Mesothelial cell of epicardium (in vitro differentiated cells): Measurements from ENCODE around the gene EML4. TPM values are rescaled to one million over a fixed set of nuclear protein-coding genes. Genes with fewer than 3 reads are reported as not detected.

Experiments
- DNase-seq, 2 experiments: peaks; one replicate each; pipeline ENCODE4 v3.0.0; 2021; ENCODE audit warnings: low spot score in 2 of 2; ENCODE audit not compliant: unreplicated experiment in 2 of 2
- H3K27ac Mint-ChIP-seq: 2 replicates; pipeline ENCODE4 v1.8.0; 2021; ENCODE audit warnings: mixed read lengths
- H3K27me3 Mint-ChIP-seq: 2 replicates; pipeline ENCODE4 v1.8.0; 2021; ENCODE audit warnings: low read depth, mixed read lengths
- H3K36me3 Mint-ChIP-seq: 2 replicates; pipeline ENCODE4 v1.8.0; 2021; ENCODE audit warnings: mixed read lengths
- H3K4me1 Mint-ChIP-seq: 2 replicates; pipeline ENCODE4 v1.8.0; 2021; ENCODE audit warnings: mixed read lengths
- H3K4me3 Mint-ChIP-seq: 2 replicates; pipeline ENCODE4 v1.8.0; 2021; ENCODE audit warnings: mild to moderate bottlenecking, moderate library complexity, mixed read lengths
- H3K9me3 Mint-ChIP-seq: 2 replicates; pipeline ENCODE4 v1.8.0; 2021; ENCODE audit warnings: mixed read lengths
- total RNA-seq: library from RNA; stranded (reverse); gene quantifications from 3 replicates; pipeline ENCODE4 v1.2.1, GENCODE V29; 2021
- TF ChIP-seq, protein P1 (sequence below): fragments of 200-600 bp; sonication (generic); IDR thresholded peaks from one replicate; pipeline ENCODE4 v1.5.0; 2021; ENCODE audit warnings: antibody characterized with exemption; ENCODE audit not compliant: unreplicated experiment

Gene EML4
- total RNA-seq, 1 donor from 2014 or later: 95.6 TPM

DNA sequence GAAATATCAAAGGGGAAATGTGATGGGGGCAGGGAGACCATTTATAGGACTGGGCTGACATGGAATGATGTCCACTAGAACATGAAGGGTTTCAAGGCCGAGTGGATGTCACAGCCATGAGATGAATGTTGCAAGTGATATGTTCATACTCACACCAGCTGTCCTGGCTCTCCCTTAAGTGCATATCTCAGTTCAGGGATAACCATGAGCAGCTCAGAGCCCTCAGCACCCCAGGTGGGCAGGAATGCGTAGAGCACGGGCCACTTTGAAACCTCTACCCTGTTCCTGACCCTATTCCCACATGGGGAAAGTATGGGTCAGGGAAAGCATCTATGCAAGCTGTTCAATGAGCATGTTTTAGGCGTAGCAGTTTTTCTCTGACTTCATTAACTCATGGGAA, 12.4 kb upstream of the EML4 start:
- Mint-ChIP-seq H3K36me3 (no peaks in the 10 kb centered on the region), H3K4me1 (peaks cover 5% of the 10 kb centered on the region), H3K4me3 (no peak overlapping the region), H3K27me3 (no peaks in the 10 kb centered on the region), H3K9me3 (peaks cover under 1% of the 10 kb centered on the region), H3K27ac (no peak overlapping the region)
- no peak for DNase-seq
- TF ChIP-seq, protein P1, sequence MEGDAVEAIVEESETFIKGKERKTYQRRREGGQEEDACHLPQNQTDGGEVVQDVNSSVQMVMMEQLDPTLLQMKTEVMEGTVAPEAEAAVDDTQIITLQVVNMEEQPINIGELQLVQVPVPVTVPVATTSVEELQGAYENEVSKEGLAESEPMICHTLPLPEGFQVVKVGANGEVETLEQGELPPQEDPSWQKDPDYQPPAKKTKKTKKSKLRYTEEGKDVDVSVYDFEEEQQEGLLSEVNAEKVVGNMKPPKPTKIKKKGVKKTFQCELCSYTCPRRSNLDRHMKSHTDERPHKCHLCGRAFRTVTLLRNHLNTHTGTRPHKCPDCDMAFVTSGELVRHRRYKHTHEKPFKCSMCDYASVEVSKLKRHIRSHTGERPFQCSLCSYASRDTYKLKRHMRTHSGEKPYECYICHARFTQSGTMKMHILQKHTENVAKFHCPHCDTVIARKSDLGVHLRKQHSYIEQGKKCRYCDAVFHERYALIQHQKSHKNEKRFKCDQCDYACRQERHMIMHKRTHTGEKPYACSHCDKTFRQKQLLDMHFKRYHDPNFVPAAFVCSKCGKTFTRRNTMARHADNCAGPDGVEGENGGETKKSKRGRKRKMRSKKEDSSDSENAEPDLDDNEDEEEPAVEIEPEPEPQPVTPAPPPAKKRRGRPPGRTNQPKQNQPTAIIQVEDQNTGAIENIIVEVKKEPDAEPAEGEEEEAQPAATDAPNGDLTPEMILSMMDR: no peak

DNA sequence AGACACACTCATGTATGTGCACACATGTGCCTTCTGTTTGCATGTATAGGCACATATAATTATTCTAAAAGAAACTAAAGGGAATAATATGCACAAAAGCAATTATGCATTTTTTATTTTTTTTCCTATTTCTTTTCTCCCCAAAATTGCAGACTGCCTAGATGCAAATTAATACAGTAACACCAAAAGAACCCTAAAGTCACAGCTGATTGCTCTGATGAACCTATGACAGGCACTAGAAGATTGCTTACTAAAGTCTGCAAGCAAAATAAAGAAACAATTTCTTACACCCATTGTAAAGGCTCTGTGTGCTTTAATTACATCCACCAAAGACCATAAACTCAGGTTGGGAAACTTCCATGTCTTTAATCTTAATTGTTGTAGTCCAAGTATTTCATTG, 7.7 kb upstream of the EML4 start:
- TF ChIP-seq, protein P1: no peak
- no peaks in the 10 kb centered on the region for H3K27me3 Mint-ChIP-seq
- H3K27ac Mint-ChIP-seq: no peak overlapping the region
- DNase-seq: no peak
- no peaks in the 10 kb centered on the region for H3K36me3 Mint-ChIP-seq
- H3K9me3 Mint-ChIP-seq: no peaks in the 10 kb centered on the region
- peaks cover 24% of the 10 kb centered on the region for H3K4me1 Mint-ChIP-seq
- H3K4me3 Mint-ChIP-seq: no peak overlapping the region

DNA sequence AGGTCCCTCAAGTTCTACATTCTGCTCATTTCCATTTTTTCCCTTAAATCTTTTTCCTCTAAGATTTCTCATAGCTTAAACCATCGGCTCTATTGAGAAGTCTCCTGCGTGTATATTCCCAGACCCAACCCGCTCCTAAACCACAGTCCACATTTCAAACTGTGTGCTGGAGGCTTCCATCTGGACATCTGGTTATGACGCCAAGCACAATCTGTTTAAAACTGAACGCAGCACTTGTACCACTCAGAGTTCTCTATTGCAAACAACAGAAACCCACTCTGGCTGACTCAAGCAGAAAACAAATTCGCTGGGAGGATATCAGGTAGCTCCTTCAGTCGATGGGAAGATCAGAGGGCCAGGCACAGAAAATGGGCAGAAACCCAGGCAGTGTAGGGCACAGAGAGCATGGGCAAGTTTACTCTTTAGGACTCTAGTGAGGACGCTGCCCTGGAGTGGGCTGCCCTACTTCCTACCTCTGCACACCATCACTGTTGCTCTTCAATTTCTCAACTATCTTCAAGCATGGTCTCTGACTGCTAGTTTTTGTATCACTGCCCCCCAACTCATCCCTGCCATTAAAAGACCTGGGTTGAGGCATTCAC, 5.6 kb upstream of the EML4 start:
- H3K36me3 Mint-ChIP-seq: no peaks in the 10 kb centered on the region
- H3K27ac Mint-ChIP-seq: peak overlapping the region; percentile 13
- peaks cover 37% of the 10 kb centered on the region for H3K4me1 Mint-ChIP-seq
- TF ChIP-seq, protein P1: no peak
- H3K9me3 Mint-ChIP-seq: no peaks in the 10 kb centered on the region
- DNase-seq: no peak
- H3K4me3 Mint-ChIP-seq: no peak overlapping the region
- no peaks in the 10 kb centered on the region for H3K27me3 Mint-ChIP-seq

DNA sequence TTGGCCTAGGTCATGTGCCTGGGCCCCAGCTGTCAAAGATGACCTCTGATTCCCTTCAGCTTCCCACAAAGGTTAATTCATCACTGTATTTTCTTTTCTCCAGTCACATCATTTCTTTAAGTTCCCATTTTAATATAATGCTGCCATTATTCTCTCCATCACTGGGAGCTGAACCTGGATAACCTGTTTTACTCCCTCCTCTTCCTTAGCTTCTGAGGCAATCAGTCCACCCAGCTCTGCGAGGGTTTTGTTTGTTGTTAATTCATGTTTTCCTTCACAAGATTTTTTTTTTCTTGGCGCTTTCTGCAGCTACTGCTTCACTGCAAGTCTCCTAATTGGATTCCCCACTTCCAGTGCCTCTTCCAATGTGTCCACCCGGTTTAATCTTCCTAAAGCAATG, 5.1 kb upstream of the EML4 start:
- no peak overlapping the region for H3K27ac Mint-ChIP-seq
- no peak for DNase-seq
- peaks cover 42% of the 10 kb centered on the region for H3K4me1 Mint-ChIP-seq
- no peaks in the 10 kb centered on the region for H3K36me3 Mint-ChIP-seq
- H3K4me3 Mint-ChIP-seq: no peak overlapping the region
- TF ChIP-seq, protein P1: no peak
- no peaks in the 10 kb centered on the region for H3K27me3 Mint-ChIP-seq
- H3K9me3 Mint-ChIP-seq: no peaks in the 10 kb centered on the region

DNA sequence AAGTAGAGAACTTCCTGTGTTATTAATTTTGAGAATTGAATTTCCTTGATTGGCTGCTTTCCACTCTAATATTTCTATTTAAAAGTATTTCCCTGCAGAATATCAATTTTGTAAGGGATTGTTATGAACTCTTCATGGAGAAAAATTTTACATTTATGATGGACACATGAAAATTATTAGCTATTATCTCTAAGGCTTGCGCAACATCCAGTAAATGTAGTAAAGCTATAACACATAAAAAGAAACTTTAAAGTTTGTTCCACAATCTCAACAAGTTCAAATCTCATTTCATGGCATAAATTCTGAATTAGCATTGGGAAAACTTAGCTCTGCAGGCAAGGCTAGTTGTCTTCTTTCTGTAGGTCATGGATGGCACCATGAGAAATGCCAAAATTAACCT, 4.2 kb upstream of the EML4 start:
- H3K36me3 Mint-ChIP-seq: no peaks in the 10 kb centered on the region
- TF ChIP-seq, protein P1: no peak
- DNase-seq: no peak
- H3K9me3 Mint-ChIP-seq: no peaks in the 10 kb centered on the region
- no peak overlapping the region for H3K4me3 Mint-ChIP-seq
- peaks cover 42% of the 10 kb centered on the region for H3K4me1 Mint-ChIP-seq
- no peak overlapping the region for H3K27ac Mint-ChIP-seq
- H3K27me3 Mint-ChIP-seq: no peaks in the 10 kb centered on the region

DNA sequence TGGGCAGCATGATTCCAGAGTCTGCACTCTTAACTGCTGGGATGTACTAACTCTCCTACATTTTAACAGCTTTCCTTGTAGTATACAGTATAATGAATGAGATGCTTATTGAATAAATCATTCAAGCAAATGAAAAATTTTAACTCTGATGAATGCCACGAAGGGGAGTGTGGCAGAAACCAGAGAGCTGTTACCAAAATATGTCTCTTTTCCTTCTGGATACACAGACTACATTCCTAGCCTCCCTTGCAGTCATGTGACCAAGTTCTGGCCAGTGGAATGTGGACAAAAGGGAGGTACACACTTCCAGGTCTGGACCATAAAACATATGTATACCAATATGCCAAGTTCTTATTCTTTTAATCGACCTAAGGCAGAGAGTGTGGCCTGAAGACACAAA, 1.7 kb upstream of the EML4 start:
- Mint-ChIP-seq H3K27ac (peak overlapping the region; percentile 84), H3K36me3 (no peaks in the 10 kb centered on the region), H3K4me1 (peaks cover 42% of the 10 kb centered on the region), H3K4me3 (no peak overlapping the region), H3K27me3 (no peaks in the 10 kb centered on the region), H3K9me3 (no peaks in the 10 kb centered on the region)
- TF ChIP-seq, protein P1: no peak
- no peak for DNase-seq
